ENCODE results near the gene NCAM2.

The NCAM2 gene

DNA sequence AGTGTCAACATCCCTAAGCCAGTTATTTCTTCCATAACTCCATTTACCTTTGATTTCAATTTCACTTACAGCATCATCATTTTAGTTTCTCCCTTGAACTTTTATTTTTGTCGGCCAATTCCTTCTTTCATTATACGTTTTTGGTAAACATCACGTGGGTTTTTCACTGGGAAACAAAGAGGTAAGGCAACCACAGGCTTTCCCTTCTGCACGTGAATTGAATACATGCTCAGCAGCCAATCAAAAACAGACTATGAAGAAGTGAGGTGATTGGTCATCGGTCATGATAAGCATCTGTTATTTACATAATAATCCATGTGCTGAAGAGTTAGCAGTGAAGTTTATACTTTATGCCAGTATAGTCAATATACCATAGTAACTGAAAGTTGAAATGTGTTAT lies 98.7 kb downstream of the NCAM2 start:
- H3K9me3 ChIP-seq (ENCODE audit: control insufficient read depth in 2 of 2, low read length in 2 of 2): no peaks in the 10 kb centered on the region
- no peaks in the 10 kb centered on the region for H3K27me3 ChIP-seq (ENCODE audit: control insufficient read depth in 2 of 2, insufficient read depth in 2 of 2, low read length in 2 of 2)
- H3K36me3 ChIP-seq (ENCODE audit: control insufficient read depth in 2 of 2, insufficient read depth in 2 of 2, low read length in 2 of 2): no peaks in the 10 kb centered on the region
- no peak overlapping the region for H3K4me3 ChIP-seq (ENCODE audit: low read length in 2 of 2)
- H3K4me1 ChIP-seq (ENCODE audit: control insufficient read depth in 2 of 2, insufficient read depth in 2 of 2, low read length in 2 of 2): no peaks in the 10 kb centered on the region
- H3K9ac ChIP-seq (ENCODE audit: low read depth in 1 of 2, low read length in 2 of 2): no peak overlapping the region
- no peak overlapping the region for H3K27ac ChIP-seq (ENCODE audit: low read depth in 2 of 2, low read length in 2 of 2)

DNA sequence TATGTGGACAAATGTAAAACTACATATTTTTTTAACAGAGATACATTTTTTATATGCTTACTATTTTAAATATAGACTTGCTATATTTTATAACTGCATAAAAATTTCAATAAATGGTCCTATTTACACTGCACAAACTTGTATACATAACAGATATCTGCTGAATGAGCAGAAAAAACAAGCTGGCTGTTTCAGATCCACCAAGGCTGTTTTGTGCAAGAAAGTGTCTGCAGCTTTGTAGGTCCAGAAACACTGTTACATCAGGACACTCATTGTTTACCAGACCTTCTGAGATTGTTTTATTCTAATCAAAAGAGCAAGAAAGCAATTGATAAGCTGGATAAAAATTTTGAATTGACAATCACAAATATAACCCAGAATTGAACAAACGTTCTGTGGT lies 99.3 kb downstream of the NCAM2 start:
- no peak overlapping the region for H3K4me3 ChIP-seq (ENCODE audit: low read length in 2 of 2)

GRCh38 chr21:21101911-21102310 lies 103.7 kb downstream of the NCAM2 start:
- Histone ChIP-seq H3K27me3 (ENCODE audit: control insufficient read depth in 2 of 2, insufficient read depth in 2 of 2, low read length in 2 of 2) (no peaks in the 10 kb centered on the region), H3K4me1 (ENCODE audit: control insufficient read depth in 2 of 2, insufficient read depth in 2 of 2, low read length in 2 of 2) (no peaks in the 10 kb centered on the region), H3K9ac (ENCODE audit: low read depth in 1 of 2, low read length in 2 of 2) (no peak overlapping the region), H3K9me3 (ENCODE audit: control insufficient read depth in 2 of 2, low read length in 2 of 2) (no peaks in the 10 kb centered on the region), H3K27ac (ENCODE audit: low read depth in 2 of 2, low read length in 2 of 2) (no peak overlapping the region), H3K4me3 (ENCODE audit: low read length in 2 of 2) (no peak overlapping the region), H3K36me3 (ENCODE audit: control insufficient read depth in 2 of 2, insufficient read depth in 2 of 2, low read length in 2 of 2) (no peaks in the 10 kb centered on the region)

More for the DNA sequence above, 99.3 kb downstream of the NCAM2 start:
- H3K4me1 ChIP-seq (ENCODE audit: control insufficient read depth in 2 of 2, insufficient read depth in 2 of 2, low read length in 2 of 2): no peaks in the 10 kb centered on the region
- H3K9me3 ChIP-seq (ENCODE audit: control insufficient read depth in 2 of 2, low read length in 2 of 2): no peaks in the 10 kb centered on the region
- no peaks in the 10 kb centered on the region for H3K36me3 ChIP-seq (ENCODE audit: control insufficient read depth in 2 of 2, insufficient read depth in 2 of 2, low read length in 2 of 2)
- H3K27ac ChIP-seq (ENCODE audit: low read depth in 2 of 2, low read length in 2 of 2): no peak overlapping the region
- no peaks in the 10 kb centered on the region for H3K27me3 ChIP-seq (ENCODE audit: control insufficient read depth in 2 of 2, insufficient read depth in 2 of 2, low read length in 2 of 2)
- no peak overlapping the region for H3K9ac ChIP-seq (ENCODE audit: low read depth in 1 of 2, low read length in 2 of 2)

DNA sequence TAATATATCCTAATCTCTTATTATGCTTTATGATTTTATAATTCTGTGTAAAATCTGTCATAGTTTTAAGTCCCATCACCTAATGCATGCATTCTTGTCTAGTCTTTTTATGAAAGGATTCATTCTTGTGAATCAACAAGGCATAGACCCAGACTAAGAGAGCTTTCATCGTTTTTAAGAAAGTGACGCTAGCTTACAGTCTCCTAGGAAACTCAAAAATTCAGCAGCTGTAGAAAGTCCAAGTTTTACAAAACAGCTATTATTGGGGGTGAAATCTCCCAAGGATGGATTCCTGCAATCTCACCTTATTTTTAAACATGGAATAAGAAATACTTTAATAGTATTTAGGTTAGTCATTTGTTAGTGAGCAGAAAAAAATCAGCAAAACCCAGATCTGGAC lies 104.7 kb downstream of the NCAM2 start:
- Histone ChIP-seq H3K36me3 (ENCODE audit: control insufficient read depth in 2 of 2, insufficient read depth in 2 of 2, low read length in 2 of 2) (no peaks in the 10 kb centered on the region), H3K9me3 (ENCODE audit: control insufficient read depth in 2 of 2, low read length in 2 of 2) (no peaks in the 10 kb centered on the region)

GRCh38 chr21:21103692-21104091 lies 105.5 kb downstream of the NCAM2 start:
- Histone ChIP-seq H3K4me3 (ENCODE audit: low read length in 2 of 2) (no peak overlapping the region), H3K27me3 (ENCODE audit: control insufficient read depth in 2 of 2, insufficient read depth in 2 of 2, low read length in 2 of 2) (no peaks in the 10 kb centered on the region), H3K9ac (ENCODE audit: low read depth in 1 of 2, low read length in 2 of 2) (no peak overlapping the region), H3K9me3 (ENCODE audit: control insufficient read depth in 2 of 2, low read length in 2 of 2) (no peaks in the 10 kb centered on the region), H3K27ac (ENCODE audit: low read depth in 2 of 2, low read length in 2 of 2) (no peak overlapping the region), H3K36me3 (ENCODE audit: control insufficient read depth in 2 of 2, insufficient read depth in 2 of 2, low read length in 2 of 2) (no peaks in the 10 kb centered on the region), H3K4me1 (ENCODE audit: control insufficient read depth in 2 of 2, insufficient read depth in 2 of 2, low read length in 2 of 2) (no peaks in the 10 kb centered on the region)

More for the DNA sequence above, 104.7 kb downstream of the NCAM2 start:
- Histone ChIP-seq H3K27me3 (ENCODE audit: control insufficient read depth in 2 of 2, insufficient read depth in 2 of 2, low read length in 2 of 2) (no peaks in the 10 kb centered on the region), H3K4me3 (ENCODE audit: low read length in 2 of 2) (no peak overlapping the region), H3K4me1 (ENCODE audit: control insufficient read depth in 2 of 2, insufficient read depth in 2 of 2, low read length in 2 of 2) (no peaks in the 10 kb centered on the region), H3K27ac (ENCODE audit: low read depth in 2 of 2, low read length in 2 of 2) (no peak overlapping the region), H3K9ac (ENCODE audit: low read depth in 1 of 2, low read length in 2 of 2) (no peak overlapping the region)

GRCh38 chr21:21109736-21110135 lies 111.5 kb downstream of the NCAM2 start:
- H3K27me3 ChIP-seq (ENCODE audit: control insufficient read depth in 2 of 2, insufficient read depth in 2 of 2, low read length in 2 of 2): no peaks in the 10 kb centered on the region
- no peaks in the 10 kb centered on the region for H3K36me3 ChIP-seq (ENCODE audit: control insufficient read depth in 2 of 2, insufficient read depth in 2 of 2, low read length in 2 of 2)
- H3K9me3 ChIP-seq (ENCODE audit: control insufficient read depth in 2 of 2, low read length in 2 of 2): no peaks in the 10 kb centered on the region
- no peaks in the 10 kb centered on the region for H3K4me1 ChIP-seq (ENCODE audit: control insufficient read depth in 2 of 2, insufficient read depth in 2 of 2, low read length in 2 of 2)
- H3K4me3 ChIP-seq (ENCODE audit: low read length in 2 of 2): no peak overlapping the region
- H3K27ac ChIP-seq (ENCODE audit: low read depth in 2 of 2, low read length in 2 of 2): no peak overlapping the region
- H3K9ac ChIP-seq (ENCODE audit: low read depth in 1 of 2, low read length in 2 of 2): no peak overlapping the region

DNA sequence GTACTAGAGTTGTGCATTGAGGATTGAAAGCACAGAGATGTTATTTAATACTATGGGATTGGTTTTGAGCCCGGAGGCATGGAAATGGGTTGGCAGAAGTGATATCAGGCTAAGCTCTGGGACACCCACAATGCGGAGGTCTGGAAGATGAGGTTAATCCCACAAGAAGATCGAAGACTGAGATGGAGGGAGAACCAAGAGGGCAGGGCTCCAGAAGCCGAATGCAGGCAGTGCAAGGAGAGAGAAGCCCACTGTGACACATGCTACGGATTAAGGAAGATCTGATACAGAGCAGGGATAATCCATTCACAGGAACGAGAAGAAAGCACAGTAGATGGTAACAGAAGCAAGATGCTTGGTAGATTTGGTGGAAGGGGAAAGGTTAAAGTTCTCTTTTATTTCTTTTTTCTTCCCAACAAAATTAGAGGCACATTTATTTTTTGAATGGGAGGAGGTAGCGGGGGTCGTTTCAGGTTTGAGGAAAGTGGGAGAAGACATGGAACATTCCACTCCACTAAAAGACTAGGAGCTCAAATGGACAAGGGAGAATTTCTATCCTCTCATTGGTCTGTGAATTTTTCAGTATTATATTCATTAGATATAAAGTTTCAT lies 113.2 kb downstream of the NCAM2 start:
- Histone ChIP-seq H3K27ac (ENCODE audit: low read depth in 2 of 2, low read length in 2 of 2) (no peak overlapping the region), H3K4me1 (ENCODE audit: control insufficient read depth in 2 of 2, insufficient read depth in 2 of 2, low read length in 2 of 2) (no peaks in the 10 kb centered on the region), H3K9me3 (ENCODE audit: control insufficient read depth in 2 of 2, low read length in 2 of 2) (no peaks in the 10 kb centered on the region), H3K4me3 (ENCODE audit: low read length in 2 of 2) (no peak overlapping the region), H3K27me3 (ENCODE audit: control insufficient read depth in 2 of 2, insufficient read depth in 2 of 2, low read length in 2 of 2) (no peaks in the 10 kb centered on the region), H3K36me3 (ENCODE audit: control insufficient read depth in 2 of 2, insufficient read depth in 2 of 2, low read length in 2 of 2) (no peaks in the 10 kb centered on the region), H3K9ac (ENCODE audit: low read depth in 1 of 2, low read length in 2 of 2) (no peak overlapping the region)

GRCh38 chr21:21114461-21114860 lies 116.3 kb downstream of the NCAM2 start:
- no peaks in the 10 kb centered on the region for H3K27me3 ChIP-seq (ENCODE audit: control insufficient read depth in 2 of 2, insufficient read depth in 2 of 2, low read length in 2 of 2)
- no peaks in the 10 kb centered on the region for H3K9me3 ChIP-seq (ENCODE audit: control insufficient read depth in 2 of 2, low read length in 2 of 2)
- no peaks in the 10 kb centered on the region for H3K36me3 ChIP-seq (ENCODE audit: control insufficient read depth in 2 of 2, insufficient read depth in 2 of 2, low read length in 2 of 2)
- H3K27ac ChIP-seq (ENCODE audit: low read depth in 2 of 2, low read length in 2 of 2): no peak overlapping the region
- no peak overlapping the region for H3K4me3 ChIP-seq (ENCODE audit: low read length in 2 of 2)
- H3K9ac ChIP-seq (ENCODE audit: low read depth in 1 of 2, low read length in 2 of 2): no peak overlapping the region
- no peaks in the 10 kb centered on the region for H3K4me1 ChIP-seq (ENCODE audit: control insufficient read depth in 2 of 2, insufficient read depth in 2 of 2, low read length in 2 of 2)

- Histone ChIP-seq H3K27ac (ENCODE audit: low read depth in 2 of 2, low read length in 2 of 2) (no peak overlapping the region), H3K4me3 (ENCODE audit: low read length in 2 of 2) (no peak overlapping the region), H3K27me3 (ENCODE audit: control insufficient read depth in 2 of 2, insufficient read depth in 2 of 2, low read length in 2 of 2) (no peaks in the 10 kb centered on the region), H3K9ac (ENCODE audit: low read depth in 1 of 2, low read length in 2 of 2) (no peak overlapping the region), H3K36me3 (ENCODE audit: control insufficient read depth in 2 of 2, insufficient read depth in 2 of 2, low read length in 2 of 2) (no peaks in the 10 kb centered on the region), H3K4me1 (ENCODE audit: control insufficient read depth in 2 of 2, insufficient read depth in 2 of 2, low read length in 2 of 2) (no peaks in the 10 kb centered on the region), H3K9me3 (ENCODE audit: control insufficient read depth in 2 of 2, low read length in 2 of 2) (no peaks in the 10 kb centered on the region)
These were observed 120.9 kb downstream of the NCAM2 start for GRCh38 chr21:21119091-21119490.

DNA sequence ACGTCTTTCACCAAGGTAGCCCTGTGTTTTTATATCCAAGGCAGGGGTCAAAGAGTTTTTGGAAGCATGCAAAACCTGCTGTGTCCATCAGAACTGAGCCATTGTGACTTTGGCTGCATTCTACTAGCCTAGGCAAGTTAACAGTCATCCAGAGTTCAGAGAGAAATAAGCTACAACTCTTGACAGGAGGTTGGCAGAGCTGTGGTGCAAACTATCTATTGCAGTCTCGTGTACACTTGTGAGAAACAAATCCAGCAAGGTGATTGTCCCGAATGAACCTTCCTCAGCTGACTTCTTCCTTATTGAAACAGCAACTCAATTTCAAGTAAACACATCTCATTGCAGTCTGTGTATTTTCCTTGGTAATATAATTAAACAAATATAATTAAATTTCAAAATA lies 124.5 kb downstream of the NCAM2 start:
- no peaks in the 10 kb centered on the region for H3K27me3 ChIP-seq (ENCODE audit: control insufficient read depth in 2 of 2, insufficient read depth in 2 of 2, low read length in 2 of 2)
- H3K36me3 ChIP-seq (ENCODE audit: control insufficient read depth in 2 of 2, insufficient read depth in 2 of 2, low read length in 2 of 2): no peaks in the 10 kb centered on the region
- H3K4me1 ChIP-seq (ENCODE audit: control insufficient read depth in 2 of 2, insufficient read depth in 2 of 2, low read length in 2 of 2): no peaks in the 10 kb centered on the region
- no peaks in the 10 kb centered on the region for H3K9me3 ChIP-seq (ENCODE audit: control insufficient read depth in 2 of 2, low read length in 2 of 2)
- H3K27ac ChIP-seq (ENCODE audit: low read depth in 2 of 2, low read length in 2 of 2): no peak overlapping the region
- no peak overlapping the region for H3K9ac ChIP-seq (ENCODE audit: low read depth in 1 of 2, low read length in 2 of 2)
- no peak overlapping the region for H3K4me3 ChIP-seq (ENCODE audit: low read length in 2 of 2)

DNA sequence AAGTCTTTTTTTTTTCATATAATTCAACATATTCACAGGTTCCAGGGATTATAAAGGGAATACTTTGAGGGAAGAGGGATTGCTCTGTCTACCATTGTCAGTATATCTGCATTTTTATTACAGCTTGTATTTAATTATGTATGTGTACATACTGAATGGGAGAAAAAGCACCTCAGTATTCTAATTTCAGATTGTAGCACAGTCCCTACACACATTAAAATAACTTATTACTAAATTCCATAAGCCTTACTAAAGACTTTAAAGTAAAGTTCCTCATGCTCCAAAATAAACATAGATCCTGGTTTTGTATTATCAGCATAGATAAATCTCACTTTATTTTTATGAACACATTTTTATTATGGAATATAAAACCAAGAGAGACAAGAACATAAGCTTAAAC lies 134.2 kb downstream of the NCAM2 start:
- Histone ChIP-seq H3K4me3 (ENCODE audit: low read length in 2 of 2) (no peak overlapping the region), H3K36me3 (ENCODE audit: control insufficient read depth in 2 of 2, insufficient read depth in 2 of 2, low read length in 2 of 2) (no peaks in the 10 kb centered on the region), H3K9me3 (ENCODE audit: control insufficient read depth in 2 of 2, low read length in 2 of 2) (no peaks in the 10 kb centered on the region), H3K27ac (ENCODE audit: low read depth in 2 of 2, low read length in 2 of 2) (no peak overlapping the region), H3K4me1 (ENCODE audit: control insufficient read depth in 2 of 2, insufficient read depth in 2 of 2, low read length in 2 of 2) (no peaks in the 10 kb centered on the region), H3K27me3 (ENCODE audit: control insufficient read depth in 2 of 2, insufficient read depth in 2 of 2, low read length in 2 of 2) (no peaks in the 10 kb centered on the region), H3K9ac (ENCODE audit: low read depth in 1 of 2, low read length in 2 of 2) (no peak overlapping the region)
